ENCODE results near the gene CST11.

Gene CST11

GRCh38 chr20:23461180-23461579 is 8.5 kb upstream of the CST11 start:
- TF ChIP-seq CTCF (IDR thresholded peaks at IDR 0.05; ENCODE audit: extremely low read depth, missing control alignments): no peak
- no peak for DNase-seq (ENCODE audit: low spot score)

- TF ChIP-seq CTCF (IDR thresholded peaks at IDR 0.05; ENCODE audit: extremely low read depth, missing control alignments): no peak
- no peak for DNase-seq (ENCODE audit: low spot score)
These were observed 6.9 kb upstream of the CST11 start for GRCh38 chr20:23459461-23460150.

GRCh38 chr20:23456873-23457272 is 4.2 kb upstream of the CST11 start:
- TF ChIP-seq CTCF (IDR thresholded peaks at IDR 0.05; ENCODE audit: extremely low read depth, missing control alignments): no peak
- no peak for DNase-seq (ENCODE audit: low spot score)

GRCh38 chr20:23456409-23456808 is 3.7 kb upstream of the CST11 start:
- TF ChIP-seq CTCF (IDR thresholded peaks at IDR 0.05; ENCODE audit: extremely low read depth, missing control alignments): no peak

GRCh38 chr20:23455639-23456038 is 3.0 kb upstream of the CST11 start:
- DNase-seq (ENCODE audit: low spot score): no peak
- no peak for TF ChIP-seq CTCF (IDR thresholded peaks at IDR 0.05; ENCODE audit: extremely low read depth, missing control alignments)

More at GRCh38 chr20:23456409-23456808, 3.7 kb upstream of the CST11 start:
- no peak for DNase-seq (ENCODE audit: low spot score)

- no peak for TF ChIP-seq CTCF (IDR thresholded peaks at IDR 0.05; ENCODE audit: extremely low read depth, missing control alignments)
These were observed 2.1 kb upstream of the CST11 start for GRCh38 chr20:23454816-23455215.

GRCh38 chr20:23453549-23454543 is 1.2 kb upstream of the CST11 start:
- TF ChIP-seq CTCF (IDR thresholded peaks at IDR 0.05; ENCODE audit: extremely low read depth, missing control alignments): no peak
- no peak for DNase-seq (ENCODE audit: low spot score)

More at GRCh38 chr20:23454816-23455215, 2.1 kb upstream of the CST11 start:
- DNase-seq (ENCODE audit: low spot score): no peak
